Activated CD8-positive, alpha-beta T cell treated with anti-CD3 and anti-CD28 coated beads, Interleukin-2, amount 10 ng/mL, durations not matched to agents 7 days and 5 days (primary cell): Measurements from ENCODE around the gene PLEKHH2. TPM values are rescaled to one million over a fixed set of nuclear protein-coding genes. Genes with fewer than 3 reads are reported as not detected.

Experiments used
- ATAC-seq: fragments of 150-1000 bp; cut with Tn5 transposase; one replicate; pipeline ENCODE4 v1.10.0; 2021; ENCODE audit warnings: moderate library complexity
- CTCF ChIA-PET: fragments of 350-600 bp; sonication (Branson Sonifier 250); formaldehyde crosslinking; loops from one replicate; lab custom pipeline; 2021; ENCODE audit warnings: antibody characterized with exemption; lab: Charles Lee
- POLR2A ChIA-PET: fragments of 350-600 bp; sonication (Branson Sonifier 250); formaldehyde crosslinking; loops from one replicate; lab custom pipeline; 2021; ENCODE audit warnings: antibody characterized with exemption; lab: Charles Lee
- DNase-seq: peaks from one replicate; pipeline ENCODE4 v3.0.0-alpha.2; 2020
- H3K27ac Mint-ChIP-seq: one replicate; pipeline ENCODE4 v1.8.0; 2021; ENCODE audit warnings: mild to moderate bottlenecking, mixed read lengths
- H3K27me3 Mint-ChIP-seq: one replicate; pipeline ENCODE4 v1.8.0; 2021; ENCODE audit warnings: low read depth, mixed read lengths
- H3K36me3 Mint-ChIP-seq: one replicate; pipeline ENCODE4 v1.8.0; 2021; ENCODE audit warnings: low read depth, mixed read lengths
- H3K4me1 Mint-ChIP-seq: one replicate; pipeline ENCODE4 v1.8.0; 2021; ENCODE audit warnings: low read depth, mixed read lengths
- H3K4me3 Mint-ChIP-seq: one replicate; pipeline ENCODE4 v1.8.0; 2021; ENCODE audit warnings: mild to moderate bottlenecking, mixed read lengths
- H3K9me3 Mint-ChIP-seq: one replicate; pipeline ENCODE4 v1.8.0; 2022; ENCODE audit warnings: mixed read lengths; ENCODE audit not compliant: insufficient read depth
- total RNA-seq, 2 experiments: library from RNA; stranded (reverse); gene quantifications; one replicate each; pipeline ENCODE4 v1.2.3, GENCODE V29; 2021

Gene PLEKHH2
- total RNA-seq, 2 experiments from 2014 or later = 0.32 to 0.57 TPM

DNA sequence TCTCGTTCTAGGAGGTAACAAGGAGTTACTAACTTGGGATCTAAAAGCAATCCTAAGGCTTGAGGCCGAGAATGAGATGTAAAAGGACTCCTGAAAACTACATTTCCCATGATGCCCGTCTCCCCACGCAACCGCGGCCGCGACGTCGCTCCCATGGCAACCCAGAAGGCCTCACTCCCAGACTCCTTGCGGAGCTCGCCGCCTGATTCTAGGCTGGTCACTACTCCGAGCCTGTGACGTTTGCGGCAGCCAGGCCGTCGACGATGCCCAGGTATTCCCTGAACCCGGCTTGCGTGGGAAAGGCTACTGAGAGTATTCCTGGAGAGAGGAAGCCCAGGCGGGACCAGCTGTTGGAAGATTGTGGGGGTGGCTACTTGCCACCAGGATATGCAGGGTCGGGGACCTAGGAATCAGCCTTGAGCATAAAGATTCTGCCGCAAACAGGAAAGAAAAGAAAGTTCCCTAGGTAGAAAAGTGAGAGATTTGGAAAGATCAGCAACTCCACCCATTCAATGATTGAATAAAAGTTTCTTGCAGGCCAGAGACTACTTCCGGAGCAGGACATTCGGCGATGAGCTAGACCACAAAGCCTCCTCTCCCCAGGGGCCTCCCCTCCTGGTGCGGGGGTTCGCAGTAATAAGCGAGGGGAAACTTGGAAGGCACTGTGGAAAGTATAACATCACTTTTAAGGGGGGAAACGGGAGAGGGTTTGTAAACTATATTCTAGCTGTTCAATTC is 137.0 kb downstream of the PLEKHH2 start, which contains the start of gene DYNC2LI1:
Gene DYNC2LI1 (plus strand): TSS at position 164 of the 738 bp plus-strand sequence. CDS start 100 bp downstream, at position 264.
- Mint-ChIP-seq H3K9me3 (no peaks in the 10 kb centered on the region), H3K27me3 (peaks cover 3% of the 10 kb centered on the region), H3K4me1 (peaks cover 12% of the 10 kb centered on the region), H3K27ac (peak within 1 kb of the TSS; percentile 41), H3K4me3 (peak within 1 kb of the TSS; percentile 80), H3K36me3 (no peaks in the 10 kb centered on the region)
- DNase-seq = peak; percentile 86
- ChIA-PET POLR2A (no interaction called here), CTCF (interaction anchor here (0.6 to 1.3 kb wide), 2 partner anchors 169 to 443 kb away, joined by 3 to 4 read pairs; no protein-coding TSS in a partner anchor)
- peak; percentile 97 for ATAC-seq

DNA sequence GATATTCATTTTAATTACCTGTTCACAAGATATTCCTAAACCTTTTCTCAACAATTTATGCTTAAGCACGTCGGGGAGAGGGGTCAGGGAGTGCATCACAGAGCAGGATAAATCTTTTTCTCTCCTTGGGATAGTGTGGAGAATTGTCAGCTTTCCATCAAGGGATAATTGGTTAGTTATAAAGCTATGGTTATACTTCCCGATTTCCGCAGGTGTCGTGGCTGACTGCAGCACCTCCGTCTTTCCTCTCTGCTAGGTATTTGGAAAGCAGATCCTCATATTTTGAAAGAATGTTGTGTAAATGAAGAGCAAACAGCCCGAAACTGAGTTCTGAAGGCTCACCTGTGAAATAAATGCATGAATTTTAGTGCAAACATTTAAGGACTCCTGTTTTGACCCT is 137.6 kb downstream of the PLEKHH2 start:
- ChIA-PET POLR2A (no interaction called here), CTCF (interaction anchor here (1.3 kb wide), 1 partner anchor 170 kb away, joined by 4 read pairs; no protein-coding TSS in a partner anchor)
- Mint-ChIP-seq H3K4me1 (peaks cover 12% of the 10 kb centered on the region), H3K27ac (no peak overlapping the region), H3K4me3 (peak overlapping the region; percentile 80), H3K9me3 (no peaks in the 10 kb centered on the region), H3K36me3 (no peaks in the 10 kb centered on the region), H3K27me3 (peaks cover 3% of the 10 kb centered on the region)
- no peak for DNase-seq
- ATAC-seq = no peak

GRCh38 chr2:43776324-43776723 is 139.3 kb downstream of the PLEKHH2 start:
- Mint-ChIP-seq H3K9me3 (no peaks in the 10 kb centered on the region), H3K27ac (no peak overlapping the region), H3K4me3 (no peak overlapping the region), H3K36me3 (no peaks in the 10 kb centered on the region), H3K4me1 (peaks cover 12% of the 10 kb centered on the region), H3K27me3 (peaks cover 3% of the 10 kb centered on the region)
- ChIA-PET POLR2A (no interaction called here), CTCF (no interaction called here)
- no peak for ATAC-seq
- no peak for DNase-seq

GRCh38 chr2:43777306-43777926 is 140.4 kb downstream of the PLEKHH2 start:
- ATAC-seq = no peak
- CTCF ChIA-PET = no interaction called here

GRCh38 chr2:43778233-43778632 is 141.2 kb downstream of the PLEKHH2 start:
- DNase-seq (no peak), ATAC-seq (no peak)
- H3K36me3 Mint-ChIP-seq = no peaks in the 10 kb centered on the region
- no peaks in the 10 kb centered on the region for H3K27me3 Mint-ChIP-seq
- no peaks in the 10 kb centered on the region for H3K9me3 Mint-ChIP-seq
- ChIA-PET CTCF (no interaction called here), POLR2A (no interaction called here)
- no peak overlapping the region for H3K4me3 Mint-ChIP-seq
- H3K4me1 Mint-ChIP-seq = peaks cover 12% of the 10 kb centered on the region
- no peak overlapping the region for H3K27ac Mint-ChIP-seq

More at GRCh38 chr2:43777306-43777926, 140.4 kb downstream of the PLEKHH2 start:
- peaks cover 12% of the 10 kb centered on the region for H3K4me1 Mint-ChIP-seq
- H3K36me3 Mint-ChIP-seq = no peaks in the 10 kb centered on the region
- no peak overlapping the region for H3K4me3 Mint-ChIP-seq
- DNase-seq = no peak
- POLR2A ChIA-PET = no interaction called here
- H3K9me3 Mint-ChIP-seq = no peaks in the 10 kb centered on the region
- no peaks in the 10 kb centered on the region for H3K27me3 Mint-ChIP-seq
- no peak overlapping the region for H3K27ac Mint-ChIP-seq

GRCh38 chr2:43787895-43788294 is 150.8 kb downstream of the PLEKHH2 start:
- Mint-ChIP-seq H3K4me3 (no peak overlapping the region), H3K4me1 (no peaks in the 10 kb centered on the region), H3K9me3 (no peaks in the 10 kb centered on the region), H3K36me3 (no peaks in the 10 kb centered on the region), H3K27ac (no peak overlapping the region), H3K27me3 (no peaks in the 10 kb centered on the region)
- ATAC-seq (no peak), DNase-seq (no peak)
- POLR2A ChIA-PET = no interaction called here
- CTCF ChIA-PET = no interaction called here

- no peak overlapping the region for H3K4me3 Mint-ChIP-seq
- POLR2A ChIA-PET = no interaction called here
- H3K27ac Mint-ChIP-seq = no peak overlapping the region
Observed at GRCh38 chr2:43788646-43789045, 151.6 kb downstream of the PLEKHH2 start.

GRCh38 chr2:43790147-43790546 is 153.1 kb downstream of the PLEKHH2 start:
- H3K27me3 Mint-ChIP-seq = no peaks in the 10 kb centered on the region
- no peak overlapping the region for H3K27ac Mint-ChIP-seq
- ChIA-PET POLR2A (no interaction called here), CTCF (interaction anchor here (0.9 kb wide), 1 partner anchor 8 kb away, joined by 5 read pairs; no protein-coding TSS in a partner anchor)
- DNase-seq (no peak), ATAC-seq (no peak)
- no peak overlapping the region for H3K4me3 Mint-ChIP-seq
- no peaks in the 10 kb centered on the region for H3K36me3 Mint-ChIP-seq
- H3K9me3 Mint-ChIP-seq = no peaks in the 10 kb centered on the region
- no peaks in the 10 kb centered on the region for H3K4me1 Mint-ChIP-seq

More at GRCh38 chr2:43788646-43789045, 151.6 kb downstream of the PLEKHH2 start:
- Mint-ChIP-seq H3K4me1 (no peaks in the 10 kb centered on the region), H3K36me3 (no peaks in the 10 kb centered on the region), H3K27me3 (no peaks in the 10 kb centered on the region), H3K9me3 (no peaks in the 10 kb centered on the region)
- CTCF ChIA-PET = no interaction called here
- no peak for ATAC-seq
- no peak for DNase-seq

DNA sequence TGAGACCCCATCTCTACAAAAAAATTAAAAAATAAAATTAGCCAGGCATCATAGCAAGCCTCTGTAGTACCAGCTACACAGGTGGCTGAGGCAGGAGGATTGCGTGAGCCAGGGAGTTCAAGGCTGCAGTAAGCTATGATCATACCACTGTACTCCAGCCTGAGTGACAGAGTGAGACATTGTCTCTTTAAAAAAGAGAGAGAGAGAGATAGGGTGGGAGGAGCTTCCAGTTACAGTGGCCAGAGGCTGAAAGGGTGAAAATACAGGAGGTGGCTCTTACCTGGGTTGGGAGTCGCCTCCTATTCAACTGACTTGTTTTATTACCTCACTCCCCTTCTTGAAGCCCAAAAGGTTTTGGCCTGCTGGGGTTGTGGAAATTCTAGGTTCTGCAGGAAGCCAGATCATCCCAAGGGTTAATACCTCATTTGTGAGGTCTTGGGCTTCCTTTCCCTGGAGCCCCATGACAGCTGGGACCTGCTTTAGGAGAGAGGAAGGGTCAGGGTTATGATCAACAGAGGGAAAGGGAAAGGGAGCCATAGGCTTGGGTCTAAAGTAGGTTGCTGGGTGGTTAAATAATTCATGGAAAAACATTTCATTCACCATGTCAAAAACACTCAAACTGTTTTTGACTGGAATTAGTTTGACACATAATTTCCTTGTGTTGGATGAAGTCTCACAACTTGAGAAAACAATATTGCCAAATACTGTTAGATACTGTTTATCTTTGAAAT is 154.1 kb downstream of the PLEKHH2 start:
- H3K27ac Mint-ChIP-seq = no peak overlapping the region
- POLR2A ChIA-PET = no interaction called here
- CTCF ChIA-PET = no interaction called here

GRCh38 chr2:43792653-43793052 is 155.6 kb downstream of the PLEKHH2 start:
- POLR2A ChIA-PET = no interaction called here
- no peak for DNase-seq
- H3K4me1 Mint-ChIP-seq = no peaks in the 10 kb centered on the region
- no peaks in the 10 kb centered on the region for H3K36me3 Mint-ChIP-seq
- CTCF ChIA-PET = no interaction called here
- H3K9me3 Mint-ChIP-seq = no peaks in the 10 kb centered on the region
- no peak for ATAC-seq
- no peaks in the 10 kb centered on the region for H3K27me3 Mint-ChIP-seq
- no peak overlapping the region for H3K4me3 Mint-ChIP-seq
- H3K27ac Mint-ChIP-seq = no peak overlapping the region

More for the DNA sequence above, 154.1 kb downstream of the PLEKHH2 start:
- no peaks in the 10 kb centered on the region for H3K4me1 Mint-ChIP-seq
- H3K36me3 Mint-ChIP-seq = no peaks in the 10 kb centered on the region
- no peak for DNase-seq
- no peak for ATAC-seq
- H3K4me3 Mint-ChIP-seq = no peak overlapping the region
- H3K9me3 Mint-ChIP-seq = no peaks in the 10 kb centered on the region
- H3K27me3 Mint-ChIP-seq = no peaks in the 10 kb centered on the region

DNA sequence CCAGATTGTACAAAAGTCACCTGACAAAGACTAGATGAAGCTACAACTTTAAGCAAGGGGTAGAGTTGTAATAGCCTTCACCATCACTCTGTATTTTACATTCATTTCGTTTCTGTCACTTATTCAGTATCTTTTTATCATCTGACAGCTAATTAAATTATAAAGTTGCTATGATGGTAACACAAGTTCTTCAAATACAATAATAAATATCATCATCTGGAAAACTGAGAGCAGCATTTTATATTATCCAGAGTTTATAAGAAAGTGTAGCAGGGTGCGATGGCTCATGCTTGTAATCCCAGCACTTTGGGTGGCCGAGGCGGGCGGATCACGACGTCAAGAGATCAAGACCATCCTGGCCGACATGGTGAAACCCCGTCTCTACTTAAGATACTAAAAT is 157.9 kb downstream of the PLEKHH2 start:
- Mint-ChIP-seq H3K27me3 (no peaks in the 10 kb centered on the region), H3K4me1 (no peaks in the 10 kb centered on the region), H3K27ac (no peak overlapping the region), H3K36me3 (no peaks in the 10 kb centered on the region), H3K9me3 (no peaks in the 10 kb centered on the region), H3K4me3 (no peak overlapping the region)
- CTCF ChIA-PET = no interaction called here
- no peak for DNase-seq
- POLR2A ChIA-PET = interaction anchor here (0.6 kb wide), 1 partner anchor 47 kb away, joined by 3 read pairs; no protein-coding TSS in a partner anchor
- ATAC-seq = no peak
